HepG2 (cell line): Measurements from ENCODE around the gene RBM47. TPM values are rescaled to one million over a fixed set of nuclear protein-coding genes. Genes with fewer than 3 reads are reported as not detected.
"Not testable (repeated sequence)": the region's sequence is repeated elsewhere in the genome, so short reads cannot be mapped to it uniquely, and the experiment has no call there.

Experiments
- ATAC-seq: fragments of 200-7000 bp; cut with Tn5 transposase; 3 replicates; pipeline ENCODE4 v1.9.1; 2020; ENCODE audit warnings: mild to moderate bottlenecking, moderate library complexity
- BruUV-seq: library from RNA; stranded (reverse); fragments of 400-500 nt; replicated peaks from 2 replicates; lab custom pipeline; 2021; lab: Mats Ljungman, UMichigan
- CTCF ChIA-PET: fragments of 300-600 bp; formaldehyde crosslinking; extraction: SDS; loops from one replicate; lab custom pipeline; 2021; ENCODE audit warnings: low total read pairs, inconsistent platforms, low intra/inter-chr PET ratio; lab: Yijun Ruan, JAX
- POLR2A ChIA-PET: fragments of 350-600 bp; sonication (Branson Sonifier 250); formaldehyde crosslinking; loops from one replicate; lab custom pipeline; 2020; ENCODE audit warnings: antibody characterized with exemption, inconsistent platforms; lab: Yijun Ruan, JAX
- DNase-seq: peaks from one replicate; pipeline ENCODE4 v3.0.0-alpha.2; 2015; ENCODE audit warnings: low spot score
- FAIRE-seq: peaks from 3 replicates; lab custom pipeline; 2011; peaks lifted over from hg19 to GRCh38; lab: Jason Lieb, UNC
- H2AFZ ChIP-seq: one replicate; pipeline ENCODE4 v1.6.1; 2011; ENCODE audit warnings: low read length, inconsistent platforms
- H3K27ac ChIP-seq: fragments of 300-600 bp; 3 replicates; pipeline ENCODE4 v1.8.0; 2011; ENCODE audit warnings: mixed run types, mild to moderate bottlenecking, mixed read lengths, low read length, inconsistent platforms; ENCODE audit not compliant: insufficient read depth; ENCODE audit errors: extremely low read length
- H3K27me3 ChIP-seq, 2 experiments: fragments of 200-600 bp in 1 of 2; 2 replicates in 1 of 2; 3 replicates in 1 of 2; pipeline versions ENCODE4 v1.6.0 to v1.8.0; 2011; ENCODE audit warnings: low read length in 2 of 2, mild to moderate bottlenecking in 2 of 2, moderate library complexity in 2 of 2, inconsistent platforms in 1 of 2; ENCODE audit not compliant: insufficient read depth in 2 of 2, control insufficient read depth in 1 of 2
- H3K36me3 ChIP-seq, 2 experiments: fragments of 200-600 bp in 1 of 2; replicated peaks in 1 of 2; 2 replicates in 1 of 2; 3 replicates in 1 of 2; pipeline versions ENCODE4 v1.5.1 to v1.8.0; 2011; ENCODE audit warnings: low read length in 2 of 2, inconsistent platforms in 1 of 2; ENCODE audit not compliant: insufficient read depth in 2 of 2, control insufficient read depth in 1 of 2
- H3K4me1 ChIP-seq: 2 replicates; pipeline ENCODE4 v1.5.1; 2012; ENCODE audit warnings: low read length, inconsistent platforms; ENCODE audit not compliant: insufficient read depth
- H3K4me2 ChIP-seq: 2 replicates; pipeline ENCODE4 v1.6.0; 2011; ENCODE audit warnings: low read depth, low read length, inconsistent platforms
- H3K4me3 ChIP-seq, 3 experiments: fragments of 200-600 bp in 1 of 3; sonication (generic), shearing (Covaris generic) in 1 of 3; replicated peaks in 1 of 3; 2 replicates each; pipeline ENCODE4 v1.5.1; 2011 to 2016; ENCODE audit warnings: low read length in 3 of 3, inconsistent platforms in 2 of 3, low read depth in 2 of 3, mild to moderate bottlenecking in 2 of 3, control low read depth in 1 of 3, mixed read lengths in 1 of 3; ENCODE audit not compliant: insufficient read depth in 1 of 3
- H3K79me2 ChIP-seq: one replicate; pipeline ENCODE4 v1.6.1; 2011; ENCODE audit warnings: low read length, inconsistent platforms; ENCODE audit not compliant: insufficient read depth
- H3K9ac ChIP-seq: 2 replicates; pipeline ENCODE4 v1.6.0; 2011; ENCODE audit warnings: mild to moderate bottlenecking, low read depth, low read length, inconsistent platforms; ENCODE audit not compliant: insufficient read depth
- H3K9me3 ChIP-seq: 2 replicates; pipeline ENCODE4 v1.5.1; 2012; ENCODE audit warnings: mild to moderate bottlenecking, low read length
- H4K20me1 ChIP-seq: 2 replicates; pipeline ENCODE4 v1.6.0; 2011; ENCODE audit warnings: inconsistent platforms, mild to moderate bottlenecking, low read length, moderate library complexity; ENCODE audit not compliant: insufficient read depth
- MED8 ChIP-seq: sonication (generic); formaldehyde crosslinking; IDR thresholded peaks from 2 replicates; pipeline ENCODE4 v1.8.1; 2023; ENCODE audit warnings: mild to moderate bottlenecking, missing genetic modification reagents; ENCODE audit not compliant: insufficient replicate concordance
- TBX2 ChIP-seq: sonication (generic); formaldehyde crosslinking; IDR thresholded peaks from 2 replicates; pipeline ENCODE4 v1.5.0; 2020; ENCODE audit warnings: missing genetic modification reagents, mild to moderate bottlenecking, borderline replicate concordance
- ZNF296 ChIP-seq: sonication (generic); formaldehyde crosslinking; conservative IDR thresholded peaks from 2 replicates; pipeline ENCODE4 v1.5.0; 2020; ENCODE audit warnings: mild to moderate bottlenecking, missing genetic modification reagents
- ZNF790 ChIP-seq: sonication (generic); formaldehyde crosslinking; IDR thresholded peaks from 2 replicates; pipeline ENCODE4 v1.8.0; 2022; ENCODE audit warnings: missing genetic modification reagents, mild to moderate bottlenecking, borderline replicate concordance
- WGBS: methylation state at CpG from one replicate; pipeline ENCODE4 v1.1.6; 2017; ENCODE audit warnings: low lambda C conversion rate; 5-methylcytosine and 5-hydroxymethylcytosine counted together
- in situ Hi-C: cut with HindIII; loops from 2 replicates; pipeline ENCODE4 v1.10.0; 2017; ENCODE audit warnings: low pct_unique_long_range_greater_than_20kb; ENCODE audit not compliant: extremely low pct_ligation_motif_present
- intact Hi-C: fragments of 100-400 bp; cut with micrococcal nuclease; formaldehyde crosslinking; loops from one replicate; pipeline ENCODE4 v1.10.0; 2022; ENCODE audit not compliant: unreplicated experiment
- polyA plus RNA-seq, 8 experiments: library from polyadenylated mRNA; depleted of rRNA in 3 of 8; stranded (reverse) in 7 of 8; unstranded in 1 of 8; fragments of >200 nt; fragmentation: Illumina TruSeq in 4 of 8; extraction: Trizol in 4 of 8; gene quantifications; 2 replicates each; pipeline versions ENCODE4 v1.2.1 to v1.2.3, GENCODE V29; 2011 to 2016; ENCODE audit warnings: low read depth in 4 of 8, missing spikeins in 1 of 8, mixed read lengths in 1 of 8; ENCODE audit not compliant: insufficient read depth in 1 of 8
- total RNA-seq, 5 experiments: library from RNA; depleted of rRNA; stranded (reverse); fragments of >200 nt; fragmentation: Illumina TruSeq; extraction: Trizol; gene quantifications; 2 replicates each; pipeline ENCODE4 v1.2.3, GENCODE V29; 2016; ENCODE audit warnings: low read depth in 1 of 5
- TF ChIP-seq, protein P1 (sequence below): sonication (generic); formaldehyde crosslinking; conservative IDR thresholded peaks from 2 replicates; pipeline ENCODE4 v1.8.1; 2023; ENCODE audit warnings: missing genetic modification reagents

Gene RBM47
- total and polyA plus RNA-seq, 2 of the 13 experiments (the other 11 are each of a cell fraction or from before 2014, with no cell fraction given): 1.2 to 2.5 TPM

- TF ChIP-seq MED8 (CRISPR knock-in tag): no peak
Observed at GRCh38 chr4:40394236-40394635, 235.4 kb downstream of the RBM47 start (continued).

DNA sequence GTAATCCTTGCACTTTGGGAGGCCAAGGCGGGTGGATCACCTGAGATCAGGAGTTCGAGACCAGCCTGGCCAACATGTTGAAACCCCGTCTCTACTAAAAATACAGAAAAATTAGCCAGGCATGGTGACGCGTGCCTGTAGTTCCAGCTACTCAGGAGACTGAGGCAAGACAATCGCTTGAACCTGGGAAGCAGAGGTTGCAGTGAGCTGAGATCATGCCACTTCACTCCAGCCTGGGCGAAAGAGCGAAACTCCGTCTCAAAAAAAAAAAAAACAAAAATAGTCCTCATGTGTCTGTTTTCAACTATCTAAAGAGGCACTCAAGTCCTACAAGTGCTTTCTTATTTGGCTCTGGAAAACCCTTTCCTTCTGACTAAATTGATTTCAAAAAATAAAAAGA is 237.4 kb downstream of the RBM47 start:
- CTCF ChIA-PET, BruUV-seq, H3K27me3 ChIP-seq, intact Hi-C loops, H2AFZ ChIP-seq, H3K4me2 ChIP-seq, DNase-seq, H3K9ac ChIP-seq, H4K20me1 ChIP-seq, ATAC-seq, H3K27ac ChIP-seq, H3K9me3 ChIP-seq, FAIRE-seq, in situ Hi-C loops, H3K36me3 ChIP-seq, H3K79me2 ChIP-seq, H3K4me3 ChIP-seq: not testable (repeated sequence)
- H3K4me1 ChIP-seq: peaks cover 24% of the 10 kb centered on the region
- POLR2A ChIA-PET: interaction anchor here (1.5 kb wide), 1 partner anchor 12 kb away, joined by 3 read pairs; no protein-coding TSS in a partner anchor
- 76% methylated on average over 9 of the region's 9 CpGs for WGBS

- in situ Hi-C loops (no loop called here), intact Hi-C loops (no loop called here)
- ATAC-seq: no peak
- no peak overlapping the region for H2AFZ ChIP-seq
- no peaks in the 10 kb centered on the region for H4K20me1 ChIP-seq
- no peak overlapping the region for H3K9ac ChIP-seq
- TF ChIP-seq ZNF296 (CRISPR knock-in tag): no peak
- TF ChIP-seq TBX2 (CRISPR knock-in tag): no peak
- TF ChIP-seq ZNF790 (CRISPR knock-in tag): no peak
- TF ChIP-seq, protein P1, sequence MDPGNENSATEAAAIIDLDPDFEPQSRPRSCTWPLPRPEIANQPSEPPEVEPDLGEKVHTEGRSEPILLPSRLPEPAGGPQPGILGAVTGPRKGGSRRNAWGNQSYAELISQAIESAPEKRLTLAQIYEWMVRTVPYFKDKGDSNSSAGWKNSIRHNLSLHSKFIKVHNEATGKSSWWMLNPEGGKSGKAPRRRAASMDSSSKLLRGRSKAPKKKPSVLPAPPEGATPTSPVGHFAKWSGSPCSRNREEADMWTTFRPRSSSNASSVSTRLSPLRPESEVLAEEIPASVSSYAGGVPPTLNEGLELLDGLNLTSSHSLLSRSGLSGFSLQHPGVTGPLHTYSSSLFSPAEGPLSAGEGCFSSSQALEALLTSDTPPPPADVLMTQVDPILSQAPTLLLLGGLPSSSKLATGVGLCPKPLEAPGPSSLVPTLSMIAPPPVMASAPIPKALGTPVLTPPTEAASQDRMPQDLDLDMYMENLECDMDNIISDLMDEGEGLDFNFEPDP (CRISPR knock-in tag): no peak
- peaks cover 1 to 9% of the 10 kb centered on the region in 2 experiments; a peak in 1 of 5 replicates for H3K27me3 ChIP-seq
- ChIA-PET POLR2A (no interaction called here), CTCF (no interaction called here)
- no peak overlapping the region for H3K4me3 ChIP-seq
- no peak for FAIRE-seq
- WGBS: 56% methylated on average over 4 of the region's 4 CpGs
- no peak for DNase-seq
- H3K9me3 ChIP-seq: no peaks in the 10 kb centered on the region
- no TSS peak for BruUV-seq
- H3K27ac ChIP-seq: no peak overlapping the region
- H3K79me2 ChIP-seq: no peaks in the 10 kb centered on the region
- peaks cover 7% of the 10 kb centered on the region; the same call in 1 of the 2 replicates for H3K4me1 ChIP-seq
- no peak overlapping the region for H3K4me2 ChIP-seq
- H3K36me3 ChIP-seq: no peaks in the 10 kb centered on the region
Observed at GRCh38 chr4:40389986-40390385, 239.7 kb downstream of the RBM47 start.
